H1 (cell line): ENCODE measurements around the gene VHLL.

Source experiments
- ASH2L ChIP-seq: fragments of 200-600, 300-600 bp; sonication (generic); IDR thresholded peaks from one replicate; pipeline ENCODE4 v1.7.1; 2017; ENCODE audit warnings: low read length
- CBX8 ChIP-seq: fragments of 300-800, 300-1000 bp; sonication (generic); IDR thresholded peaks from 2 replicates; pipeline ENCODE4 v1.7.1; 2016; ENCODE audit warnings: low read depth, low read length, borderline replicate concordance
- JUN ChIP-seq: IDR thresholded peaks from 2 replicates; pipeline ENCODE4 v1.6.1; 2011; ENCODE audit warnings: low read depth, mild to moderate bottlenecking, improper control_type of control experiment, low read length
- POLR2AphosphoS5 ChIP-seq: IDR thresholded peaks from 2 replicates; pipeline ENCODE4 v1.6.1; 2011; ENCODE audit warnings: low read depth, low read length
- RAD21 ChIP-seq, 2 experiments: IDR thresholded peaks in 1 of 2; conservative IDR thresholded peaks in 1 of 2; 2 replicates each; pipeline ENCODE4 v1.6.1; 2011; ENCODE audit warnings: low read depth in 2 of 2, low read length in 2 of 2, improper control_type of control experiment in 1 of 2, inconsistent platforms in 1 of 2, mild to moderate bottlenecking in 1 of 2, moderate library complexity in 1 of 2
- RFX5 ChIP-seq: IDR thresholded peaks from 2 replicates; pipeline ENCODE4 v1.6.1; 2011; ENCODE audit warnings: low read depth, low read length, improper control_type of control experiment, borderline replicate concordance
- TF ChIP-seq, protein P1 (sequence below), 3 experiments: IDR thresholded peaks; 1 replicate in 2 of 3; 2 replicates in 1 of 3; pipeline versions ENCODE4 v1.5.1 to v1.6.1; 2011; ENCODE audit warnings: low read length in 3 of 3, mild to moderate bottlenecking in 3 of 3, inconsistent platforms in 2 of 3, low read depth in 1 of 3, moderate library complexity in 1 of 3; ENCODE audit not compliant: insufficient read depth in 1 of 3; ENCODE audit errors: control extremely low read depth in 1 of 3
- TF ChIP-seq, protein P2 (sequence below): IDR thresholded peaks from 2 replicates; pipeline ENCODE4 v1.6.1; 2012; ENCODE audit warnings: inconsistent platforms

DNA sequence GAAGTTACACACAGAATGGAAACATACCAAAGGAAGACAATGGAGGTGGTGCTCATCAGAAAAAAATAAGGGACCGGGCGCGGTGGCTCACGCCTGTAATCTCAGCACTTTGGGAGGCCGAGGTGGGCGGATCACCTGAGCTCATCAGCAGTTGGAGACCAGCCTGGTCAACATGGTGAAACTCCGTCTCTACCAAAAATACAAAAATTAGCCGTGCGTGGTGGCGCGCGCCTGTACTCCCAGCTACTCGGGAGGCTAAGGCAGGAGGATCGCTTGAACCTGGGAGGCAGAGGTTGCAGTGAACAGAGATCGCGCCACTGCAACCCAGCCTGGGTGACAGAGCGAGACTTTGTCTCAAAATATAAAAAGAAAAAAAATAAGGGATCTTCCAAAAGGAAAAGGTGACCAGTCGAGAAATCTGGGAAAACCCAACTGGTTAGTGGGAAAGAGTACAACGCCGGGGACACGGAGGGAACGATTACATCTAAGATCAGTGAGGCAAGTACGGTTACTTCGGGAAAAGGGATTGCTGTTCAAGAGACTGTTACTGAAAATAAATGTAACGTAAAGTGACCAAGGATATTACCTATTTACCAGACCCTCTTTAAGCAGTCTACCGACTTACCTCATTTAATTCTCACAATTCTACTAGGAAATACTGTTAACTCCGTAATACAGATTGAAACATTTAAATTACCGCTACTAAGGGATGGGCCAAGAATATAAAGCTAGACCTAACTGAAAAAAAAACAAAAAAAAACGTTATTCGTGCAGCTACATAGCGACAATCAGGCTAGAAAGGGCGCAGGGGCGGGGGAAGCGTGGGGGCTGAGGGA lies 38.2 kb upstream of the VHLL start:
- TF ChIP-seq RAD21 (IDR thresholded peaks at IDR 0.05 in 1 of 2, conservative IDR thresholded peaks at IDR 0.05 in 1 of 2; ENCODE audit: low read depth in 2 of 2, low read length in 2 of 2): no peak
- TF ChIP-seq, protein P1, sequence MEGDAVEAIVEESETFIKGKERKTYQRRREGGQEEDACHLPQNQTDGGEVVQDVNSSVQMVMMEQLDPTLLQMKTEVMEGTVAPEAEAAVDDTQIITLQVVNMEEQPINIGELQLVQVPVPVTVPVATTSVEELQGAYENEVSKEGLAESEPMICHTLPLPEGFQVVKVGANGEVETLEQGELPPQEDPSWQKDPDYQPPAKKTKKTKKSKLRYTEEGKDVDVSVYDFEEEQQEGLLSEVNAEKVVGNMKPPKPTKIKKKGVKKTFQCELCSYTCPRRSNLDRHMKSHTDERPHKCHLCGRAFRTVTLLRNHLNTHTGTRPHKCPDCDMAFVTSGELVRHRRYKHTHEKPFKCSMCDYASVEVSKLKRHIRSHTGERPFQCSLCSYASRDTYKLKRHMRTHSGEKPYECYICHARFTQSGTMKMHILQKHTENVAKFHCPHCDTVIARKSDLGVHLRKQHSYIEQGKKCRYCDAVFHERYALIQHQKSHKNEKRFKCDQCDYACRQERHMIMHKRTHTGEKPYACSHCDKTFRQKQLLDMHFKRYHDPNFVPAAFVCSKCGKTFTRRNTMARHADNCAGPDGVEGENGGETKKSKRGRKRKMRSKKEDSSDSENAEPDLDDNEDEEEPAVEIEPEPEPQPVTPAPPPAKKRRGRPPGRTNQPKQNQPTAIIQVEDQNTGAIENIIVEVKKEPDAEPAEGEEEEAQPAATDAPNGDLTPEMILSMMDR (IDR thresholded peaks at IDR 0.05; ENCODE audit: control extremely low read depth in 1 of 3, insufficient read depth in 1 of 3, low read depth in 1 of 3, low read length in 3 of 3): no peak
- TF ChIP-seq ASH2L: no peak
- TF ChIP-seq, protein P2, sequence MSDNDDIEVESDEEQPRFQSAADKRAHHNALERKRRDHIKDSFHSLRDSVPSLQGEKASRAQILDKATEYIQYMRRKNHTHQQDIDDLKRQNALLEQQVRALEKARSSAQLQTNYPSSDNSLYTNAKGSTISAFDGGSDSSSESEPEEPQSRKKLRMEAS: no peak
- TF ChIP-seq CBX8: no peak
- no peak for TF ChIP-seq JUN
- TF ChIP-seq POLR2AphosphoS5: no peak
- no peak for TF ChIP-seq RFX5
